GM13977 (cell line): ENCODE results near the gene PER2.
"Not testable (repeated sequence)": the region's sequence is repeated elsewhere in the genome, so short reads cannot be mapped to it uniquely, and the experiment has no call there.

Experiments used
- DNase-seq: peaks from one replicate; pipeline ENCODE4 v3.0.0; 2012; ENCODE audit warnings: low spot score
- CTCF ChIP-seq: IDR thresholded peaks from 2 replicates; pipeline ENCODE4 v1.5.1; 2012; ENCODE audit warnings: mild to moderate bottlenecking, control low read depth; ENCODE audit not compliant: insufficient read depth; ENCODE audit errors: extremely low read depth, missing control alignments
- in situ Hi-C: fragments of 300-500 bp; cut with MboI; formaldehyde crosslinking; loops from one replicate; pipeline ENCODE4 v1.12.0; 2022; ENCODE audit warnings: low sequenced_read_pairs, low pct_unique_long_range_greater_than_20kb, mixed read lengths, inconsistent platforms; ENCODE audit not compliant: unreplicated experiment

The PER2 gene

GRCh38 chr2:238272156-238272555 is 16.3 kb downstream of the PER2 start:
- no peak for TF ChIP-seq CTCF
- in situ Hi-C loops, result no loop called here
- DNase-seq, result no peak

GRCh38 chr2:238271686-238272085 is 16.7 kb downstream of the PER2 start:
- DNase-seq, in situ Hi-C loops: not testable (repeated sequence)

- in situ Hi-C loops, result no loop called here
- no peak for DNase-seq
- TF ChIP-seq CTCF, result no peak
Observed at GRCh38 chr2:238271061-238271554, 17.3 kb downstream of the PER2 start.

GRCh38 chr2:238270606-238271005 is 17.8 kb downstream of the PER2 start:
- in situ Hi-C loops, result no loop called here

GRCh38 chr2:238269741-238270140 is 18.7 kb downstream of the PER2 start:
- DNase-seq, result no peak
- no peak for TF ChIP-seq CTCF
- in situ Hi-C loops, result no loop called here

More at GRCh38 chr2:238270606-238271005, 17.8 kb downstream of the PER2 start:
- DNase-seq, result no peak
- TF ChIP-seq CTCF, result no peak

GRCh38 chr2:238267884-238268680 is 20.3 kb downstream of the PER2 start:
- DNase-seq, result no peak
- TF ChIP-seq CTCF, result no peak
- in situ Hi-C loops, result no loop called here

- no peak for TF ChIP-seq CTCF
- no peak for DNase-seq
- in situ Hi-C loops, result no loop called here
Observed at GRCh38 chr2:238267341-238267710, 21.1 kb downstream of the PER2 start.
